Parathyroid adenoma (tissue), 2 donors: Measurements from ENCODE around the gene PLPP2.

ENCODE experiments used
- H2AFZ ChIP-seq: fragments of 300-600 bp; sonication (generic); one replicate; pipeline ENCODE4 v1.7.0; 2017; ENCODE audit warnings: antibody characterized with exemption, mild to moderate bottlenecking
- H3K27ac ChIP-seq: fragments of 300-600 bp; sonication (generic); one replicate; pipeline ENCODE4 v1.7.0; 2017
- H3K27me3 ChIP-seq: fragments of 300-600 bp; sonication (generic); one replicate; pipeline ENCODE4 v1.7.0; 2017; ENCODE audit warnings: low read length; ENCODE audit not compliant: control insufficient read depth, insufficient read depth
- H3K36me3 ChIP-seq: fragments of 300-600 bp; sonication (generic); one replicate; pipeline ENCODE4 v1.7.0; 2017; ENCODE audit warnings: low read length; ENCODE audit not compliant: control insufficient read depth, insufficient read depth
- H3K4me1 ChIP-seq: fragments of 300-600 bp; sonication (generic); one replicate; pipeline ENCODE4 v1.7.0; 2017; ENCODE audit warnings: control low read depth
- H3K4me2 ChIP-seq: fragments of 300-600 bp; sonication (generic); one replicate; pipeline ENCODE4 v1.7.0; 2017; ENCODE audit warnings: low read length
- H3K4me3 ChIP-seq: fragments of 300-600 bp; sonication (generic); one replicate; pipeline ENCODE4 v1.7.0; 2017; ENCODE audit warnings: low read depth, low read length
- H3K79me2 ChIP-seq: fragments of 300-600 bp; sonication (generic); one replicate; pipeline ENCODE4 v1.7.0; 2017; ENCODE audit warnings: control low read depth
- H3K9ac ChIP-seq: fragments of 300-600 bp; sonication (generic); one replicate; pipeline ENCODE4 v1.7.0; 2017; ENCODE audit warnings: mild to moderate bottlenecking
- H3K9me3 ChIP-seq: fragments of 300-600 bp; sonication (generic); one replicate; pipeline ENCODE4 v1.7.0; 2017; ENCODE audit warnings: low read length; ENCODE audit not compliant: control insufficient read depth
- TF ChIP-seq, protein P1 (sequence below): fragments of 300-600 bp; sonication (generic); IDR thresholded peaks from one replicate; pipeline ENCODE4 v1.7.0; 2017; ENCODE audit warnings: antibody characterized with exemption, mild to moderate bottlenecking
- donor health status: primary hyperparathyroidism.

PLPP2 gene

DNA sequence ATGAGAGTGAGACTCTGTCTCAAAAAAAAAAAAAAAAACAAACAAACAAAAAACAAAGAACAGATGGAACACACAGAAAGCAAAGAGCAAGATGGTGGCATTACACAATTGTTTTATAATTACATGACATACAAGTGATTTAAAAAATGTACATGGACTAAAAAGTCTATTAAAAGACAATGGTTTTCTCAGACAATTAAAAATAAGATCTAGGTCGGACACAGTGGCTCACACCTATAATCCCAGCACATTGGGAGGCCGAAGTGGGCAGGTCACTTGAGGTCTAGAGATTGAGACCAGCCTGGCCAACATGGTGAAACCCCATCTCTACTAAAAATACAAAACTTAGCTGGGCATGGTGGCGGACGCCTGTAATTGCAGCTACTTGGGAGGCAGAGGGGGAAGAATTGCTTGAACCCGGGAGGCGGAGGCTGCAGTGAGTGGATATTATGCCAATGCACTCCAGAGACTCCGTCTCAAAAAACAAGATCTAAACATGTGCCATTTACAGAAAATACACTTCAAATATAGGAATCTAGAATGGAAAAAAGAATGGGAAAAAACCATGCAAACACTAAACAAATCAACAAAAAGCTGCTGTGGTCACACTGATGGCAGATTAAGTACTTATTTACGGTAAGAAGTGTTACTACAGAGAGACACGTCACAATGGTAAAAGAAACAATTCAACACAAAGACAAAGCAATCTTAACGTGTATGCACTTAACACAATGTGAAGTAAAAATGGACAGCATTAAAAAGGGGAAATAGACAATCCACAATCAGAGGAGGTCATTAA, 26.7 kb upstream of the PLPP2 start:
- Histone ChIP-seq H3K4me2 (no peak overlapping the region), H3K9ac (no peak overlapping the region), H3K9me3 (no peaks in the 10 kb centered on the region), H3K79me2 (peaks cover 4% of the 10 kb centered on the region), H3K27me3 (no peaks in the 10 kb centered on the region), H3K36me3 (no peaks in the 10 kb centered on the region), H3K27ac (no peak overlapping the region), H2AFZ (no peak overlapping the region), H3K4me3 (no peak overlapping the region), H3K4me1 (no peaks in the 10 kb centered on the region)
- TF ChIP-seq, protein P1, sequence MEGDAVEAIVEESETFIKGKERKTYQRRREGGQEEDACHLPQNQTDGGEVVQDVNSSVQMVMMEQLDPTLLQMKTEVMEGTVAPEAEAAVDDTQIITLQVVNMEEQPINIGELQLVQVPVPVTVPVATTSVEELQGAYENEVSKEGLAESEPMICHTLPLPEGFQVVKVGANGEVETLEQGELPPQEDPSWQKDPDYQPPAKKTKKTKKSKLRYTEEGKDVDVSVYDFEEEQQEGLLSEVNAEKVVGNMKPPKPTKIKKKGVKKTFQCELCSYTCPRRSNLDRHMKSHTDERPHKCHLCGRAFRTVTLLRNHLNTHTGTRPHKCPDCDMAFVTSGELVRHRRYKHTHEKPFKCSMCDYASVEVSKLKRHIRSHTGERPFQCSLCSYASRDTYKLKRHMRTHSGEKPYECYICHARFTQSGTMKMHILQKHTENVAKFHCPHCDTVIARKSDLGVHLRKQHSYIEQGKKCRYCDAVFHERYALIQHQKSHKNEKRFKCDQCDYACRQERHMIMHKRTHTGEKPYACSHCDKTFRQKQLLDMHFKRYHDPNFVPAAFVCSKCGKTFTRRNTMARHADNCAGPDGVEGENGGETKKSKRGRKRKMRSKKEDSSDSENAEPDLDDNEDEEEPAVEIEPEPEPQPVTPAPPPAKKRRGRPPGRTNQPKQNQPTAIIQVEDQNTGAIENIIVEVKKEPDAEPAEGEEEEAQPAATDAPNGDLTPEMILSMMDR, result no peak

DNA sequence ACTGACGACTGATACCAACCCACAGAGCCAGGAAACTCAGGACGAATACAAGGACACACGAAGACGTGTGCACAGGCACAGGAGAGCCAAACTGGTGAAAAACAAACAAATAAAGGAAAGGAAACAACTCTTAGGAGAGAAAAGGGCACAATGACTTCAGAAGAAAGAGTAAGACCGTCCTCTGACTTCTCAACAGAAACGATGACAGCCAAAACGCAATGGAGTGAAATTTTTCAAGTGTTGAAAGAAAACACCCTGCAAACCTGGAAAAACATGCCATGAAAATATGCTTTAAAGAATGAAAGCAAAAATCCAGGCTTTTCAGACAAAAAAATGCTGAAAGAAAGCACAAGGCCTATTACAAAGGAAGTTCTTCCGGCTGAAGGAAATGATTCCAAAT, 24.6 kb upstream of the PLPP2 start:
- Histone ChIP-seq H3K4me3 (no peak overlapping the region), H3K27ac (no peak overlapping the region), H3K36me3 (no peaks in the 10 kb centered on the region), H3K79me2 (peaks cover 7% of the 10 kb centered on the region), H3K9me3 (no peaks in the 10 kb centered on the region), H3K9ac (no peak overlapping the region), H3K4me2 (no peak overlapping the region), H3K4me1 (no peaks in the 10 kb centered on the region), H2AFZ (no peak overlapping the region), H3K27me3 (no peaks in the 10 kb centered on the region)
- TF ChIP-seq, protein P1, result no peak

DNA sequence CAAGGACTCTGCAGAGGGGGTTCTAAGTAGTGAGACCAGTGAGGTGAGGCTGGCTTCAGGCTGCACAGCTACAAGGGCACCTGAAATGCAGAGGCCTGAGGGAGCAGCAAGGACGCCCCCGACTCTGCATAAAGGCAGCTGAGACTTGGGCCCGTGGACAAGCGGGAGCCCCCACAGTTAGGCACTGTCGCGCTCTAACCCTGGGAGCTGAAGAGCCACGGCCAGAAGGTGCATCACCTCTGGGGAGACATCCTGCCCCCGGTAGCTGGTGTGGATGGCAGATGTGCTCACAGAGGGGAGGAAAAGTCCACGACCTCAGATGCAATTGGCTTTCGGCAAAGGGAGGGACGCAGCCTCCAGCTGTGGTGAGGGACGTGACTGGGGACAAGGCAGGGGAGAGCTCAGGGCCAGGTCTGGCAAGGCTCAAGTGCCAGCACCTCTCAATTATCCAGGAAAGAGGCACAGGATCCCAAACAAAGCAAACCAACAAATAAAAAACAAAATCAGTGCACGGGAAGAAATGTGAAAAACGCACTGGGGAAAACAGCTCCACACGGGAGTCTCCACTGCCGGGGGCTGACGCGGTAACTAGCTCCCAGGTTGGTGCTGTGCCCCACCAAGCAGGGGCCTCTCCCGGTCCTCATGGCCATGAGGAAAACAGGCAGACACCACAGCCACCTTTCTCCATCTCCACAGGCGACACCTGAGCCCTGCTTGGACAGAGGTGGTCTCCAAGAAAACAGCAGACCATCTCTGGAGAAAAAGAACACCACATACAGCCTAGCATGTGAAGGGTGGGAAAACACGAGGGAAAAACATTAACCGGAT, 23.0 kb upstream of the PLPP2 start:
- no peaks in the 10 kb centered on the region for H3K27me3 ChIP-seq
- TF ChIP-seq, protein P1, result no peak
- no peaks in the 10 kb centered on the region for H3K4me1 ChIP-seq
- H3K9me3 ChIP-seq, result no peaks in the 10 kb centered on the region
- H3K9ac ChIP-seq, result no peak overlapping the region
- H3K4me2 ChIP-seq, result no peak overlapping the region
- no peak overlapping the region for H3K4me3 ChIP-seq
- no peak overlapping the region for H2AFZ ChIP-seq
- no peak overlapping the region for H3K27ac ChIP-seq
- H3K36me3 ChIP-seq, result no peaks in the 10 kb centered on the region
- peaks cover 7% of the 10 kb centered on the region for H3K79me2 ChIP-seq

DNA sequence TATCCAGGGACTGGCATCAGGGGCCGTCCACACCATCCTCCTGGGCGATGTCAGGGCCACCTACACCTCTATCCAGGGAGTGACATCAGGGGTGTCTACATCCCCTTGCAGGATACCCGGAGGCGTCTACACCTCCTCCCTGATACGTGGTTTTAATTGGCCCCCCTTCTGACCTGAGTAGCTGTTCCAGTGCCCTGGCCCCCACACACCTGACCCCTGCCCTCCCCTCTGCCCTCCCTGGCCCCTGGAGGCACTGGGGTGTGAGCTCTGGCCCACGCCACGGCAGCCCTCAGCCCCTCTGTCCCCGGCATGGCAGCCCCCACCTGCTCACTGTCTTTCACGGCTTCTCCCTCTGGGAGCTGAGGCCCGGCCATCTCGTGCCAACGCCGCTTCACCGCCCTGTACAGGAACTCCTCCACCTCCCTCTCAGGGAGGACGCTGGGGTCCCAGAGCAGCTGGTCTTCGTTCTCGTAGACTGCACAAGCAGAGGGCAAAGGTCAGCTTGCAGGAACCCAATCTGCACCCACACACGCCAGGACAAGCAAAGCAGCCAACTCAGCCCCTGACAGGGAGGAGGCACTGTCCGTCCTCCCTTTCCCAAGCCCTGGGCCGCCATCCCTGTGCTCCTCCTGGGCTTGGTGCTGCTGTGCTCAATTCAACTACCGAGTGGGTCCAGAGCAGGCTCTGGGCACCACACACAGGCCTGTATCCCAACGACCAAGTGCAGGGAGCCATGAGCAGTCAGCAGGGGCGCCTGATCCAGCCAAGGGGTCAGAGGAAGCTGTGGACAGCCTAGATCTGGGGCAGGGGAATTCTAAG, 22.2 kb upstream of the PLPP2 start:
- TF ChIP-seq, protein P1, result no peak
- H3K4me1 ChIP-seq, result no peaks in the 10 kb centered on the region
- peaks cover 7% of the 10 kb centered on the region for H3K79me2 ChIP-seq
- H3K36me3 ChIP-seq, result no peaks in the 10 kb centered on the region
- no peaks in the 10 kb centered on the region for H3K9me3 ChIP-seq
- H2AFZ ChIP-seq, result no peak overlapping the region
- H3K4me2 ChIP-seq, result no peak overlapping the region
- H3K4me3 ChIP-seq, result no peak overlapping the region
- no peaks in the 10 kb centered on the region for H3K27me3 ChIP-seq
- no peak overlapping the region for H3K9ac ChIP-seq
- H3K27ac ChIP-seq, result no peak overlapping the region
